ENCODE results near the gene TXNDC11.

TXNDC11 gene

GRCh38 chr16:11686713-11687380 lies 55.8 kb downstream of the TXNDC11 start:
- no peak for DNase-seq

GRCh38 chr16:11685844-11686618 lies 56.6 kb downstream of the TXNDC11 start:
- DNase-seq: no peak

DNA sequence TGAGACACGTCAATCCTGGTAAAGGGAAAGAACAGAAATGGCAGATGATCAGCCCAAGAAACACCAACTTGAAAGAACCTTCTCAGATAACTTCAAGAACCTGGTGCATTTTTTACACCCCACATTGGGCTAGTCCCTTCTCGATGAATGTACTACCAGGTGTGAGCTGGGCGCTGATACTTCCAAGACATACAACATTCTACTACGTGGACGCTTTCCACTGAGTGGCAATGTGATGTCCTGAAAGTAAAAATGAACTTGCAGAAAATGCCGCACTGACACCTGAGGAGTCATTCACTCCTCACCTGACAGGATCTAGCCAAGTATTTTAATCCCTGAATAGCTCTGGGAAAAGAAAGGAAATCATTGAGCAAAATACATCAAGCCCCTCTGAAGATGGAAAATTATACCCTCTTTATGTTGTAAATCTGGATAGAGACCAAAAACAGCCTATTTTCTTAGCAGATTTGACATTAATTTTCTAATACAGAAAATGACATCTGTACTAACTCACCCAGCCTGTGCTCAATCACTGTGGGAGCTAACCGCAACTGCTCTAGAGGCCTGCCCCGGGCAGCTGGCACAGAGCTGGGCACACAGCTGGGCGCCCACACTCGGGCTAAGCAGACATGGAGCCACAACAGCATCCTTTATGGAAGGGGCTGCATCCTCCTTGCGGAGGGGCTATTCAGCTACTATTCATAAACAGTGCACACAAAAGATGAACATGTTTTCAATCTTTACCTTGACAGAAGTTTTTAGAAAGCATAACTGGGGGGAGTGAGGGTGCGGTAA lies 58.2 kb downstream of the TXNDC11 start:
- no peak for DNase-seq

DNA sequence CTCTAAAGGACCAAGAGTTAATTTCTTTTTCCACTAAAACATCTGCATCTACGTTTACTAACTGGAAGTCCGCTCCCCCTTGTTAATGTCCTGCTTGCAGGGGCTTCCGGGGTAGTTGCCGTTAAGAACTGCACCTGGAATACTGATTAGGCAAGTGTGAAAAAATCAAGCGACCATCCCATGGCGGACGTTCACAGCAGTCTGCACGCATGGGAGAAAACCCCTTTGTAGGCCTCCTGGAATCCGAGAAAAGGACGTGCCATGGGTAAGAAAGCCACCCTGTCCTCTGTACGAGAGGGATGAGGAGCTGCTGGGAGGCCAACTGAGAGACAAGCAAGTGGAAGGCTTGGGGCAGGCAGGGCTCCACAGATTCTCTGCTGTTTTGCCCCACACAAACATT lies 59.5 kb downstream of the TXNDC11 start:
- no peak for DNase-seq

DNA sequence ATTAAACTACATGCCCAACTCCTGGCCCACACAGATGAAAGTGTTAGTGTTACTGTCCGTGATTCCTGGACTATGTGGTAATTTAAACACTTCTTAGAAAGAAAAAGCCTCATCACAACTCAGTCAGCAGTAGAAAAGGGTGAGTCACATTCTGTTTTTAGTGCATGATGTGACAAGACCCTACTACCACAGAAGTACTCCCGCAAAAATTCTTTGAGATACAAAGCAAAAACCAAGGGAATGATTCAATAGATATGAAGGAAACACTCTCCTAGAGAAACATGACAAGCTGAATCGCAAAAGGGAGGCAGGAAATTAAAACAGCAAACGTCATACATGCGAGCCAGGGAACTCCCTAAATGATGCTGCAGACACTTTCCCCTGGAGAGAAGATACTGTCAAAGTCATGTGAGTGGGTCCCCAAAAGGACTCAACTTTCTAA lies 60.0 kb downstream of the TXNDC11 start:
- no peak for DNase-seq

GRCh38 chr16:11681976-11682654 lies 60.5 kb downstream of the TXNDC11 start:
- no peak for DNase-seq

DNA sequence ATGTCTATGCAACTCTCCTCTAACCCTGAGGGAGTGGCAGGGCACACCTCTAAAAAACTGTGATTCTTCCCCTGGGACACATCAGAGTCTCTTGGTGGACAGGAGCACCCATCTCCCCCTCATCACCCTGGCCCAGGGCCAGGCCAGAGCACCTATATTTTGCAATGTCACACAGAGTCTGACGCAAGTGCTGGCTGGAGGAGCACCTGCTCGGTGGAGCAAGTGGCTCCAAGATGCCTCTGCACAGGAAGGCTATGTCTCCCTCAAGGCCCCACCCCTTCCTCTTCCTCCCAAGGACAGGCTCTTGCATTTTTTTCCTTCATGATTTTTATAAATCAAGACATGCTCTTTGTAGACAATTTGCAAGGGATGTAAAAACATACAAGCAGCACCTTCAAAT lies 61.1 kb downstream of the TXNDC11 start:
- no peak for DNase-seq

DNA sequence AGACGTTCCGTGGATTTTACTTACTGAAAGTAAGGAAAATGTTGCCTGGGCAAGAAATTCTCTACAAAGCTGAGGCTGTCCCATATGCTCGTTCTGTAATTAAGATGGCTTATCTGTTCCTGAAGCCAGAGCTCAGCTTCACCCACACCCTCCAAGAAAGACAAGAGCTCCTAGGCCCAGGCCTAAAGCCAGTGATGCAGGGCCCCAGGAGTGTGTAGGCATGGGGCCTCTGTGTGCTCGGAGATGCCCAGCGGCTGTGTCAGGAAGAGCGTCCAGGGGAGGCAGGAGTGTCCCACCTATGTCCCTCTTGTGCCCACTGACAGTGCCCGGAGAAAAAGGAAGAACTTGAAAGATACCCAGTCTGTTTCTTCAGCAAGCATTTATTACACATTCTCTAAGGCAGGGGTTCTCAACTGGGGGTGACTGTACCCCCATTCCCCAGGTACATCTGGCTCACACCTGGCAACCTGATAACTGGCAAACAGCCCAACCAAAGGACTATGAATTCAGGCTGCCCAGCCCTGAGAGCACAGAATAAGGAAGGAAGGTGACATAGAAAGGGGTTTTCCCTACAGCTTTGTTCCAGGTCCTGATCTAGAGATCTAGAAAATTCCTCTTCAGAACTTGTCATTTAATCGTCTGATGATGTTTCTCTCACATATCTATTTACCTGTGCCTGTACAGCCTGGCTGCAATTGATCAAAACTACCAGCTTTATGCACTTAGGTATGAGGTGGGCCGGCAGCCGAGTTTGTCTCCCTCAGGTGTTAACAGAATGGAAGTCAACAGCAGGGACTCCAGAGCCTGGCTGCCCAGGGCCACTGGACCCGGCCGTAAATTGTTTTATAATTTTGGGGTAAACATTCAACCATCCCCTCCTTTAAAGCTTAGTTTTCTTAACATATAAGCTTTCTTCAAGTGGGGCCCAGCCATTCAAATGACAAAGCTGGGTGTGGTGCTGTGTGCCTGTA lies 62.4 kb downstream of the TXNDC11 start:
- DNase-seq: no peak

- DNase-seq: no peak
Measured at GRCh38 chr16:11679250-11679649, 63.4 kb downstream of the TXNDC11 start.

- DNase-seq: no peak
Measured at GRCh38 chr16:11677959-11678881, 64.4 kb downstream of the TXNDC11 start.

GRCh38 chr16:11677451-11677951 lies 65.2 kb downstream of the TXNDC11 start:
- DNase-seq: no peak

DNA sequence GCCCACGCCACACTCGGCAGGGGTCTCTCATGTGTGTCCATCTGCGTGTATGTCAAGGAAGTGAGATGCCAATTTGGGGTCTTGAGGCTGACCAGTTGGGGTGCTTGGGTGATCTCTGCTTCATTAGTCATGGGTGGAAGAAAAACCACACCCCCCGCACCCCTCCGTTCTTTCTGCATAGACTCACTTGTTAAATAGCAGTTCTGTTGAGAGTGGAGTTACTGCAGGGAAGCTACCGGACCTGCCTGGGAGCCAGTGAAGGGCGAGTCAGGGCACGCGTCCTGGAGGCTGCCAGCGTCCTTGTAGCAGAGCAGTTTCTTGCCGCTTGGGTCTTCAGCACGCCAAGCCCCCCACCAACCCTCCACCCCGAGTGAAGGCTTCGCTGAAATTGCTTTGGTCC lies 65.9 kb downstream of the TXNDC11 start:
- DNase-seq: no peak

- DNase-seq: peak; percentile 78
Measured at GRCh38 chr16:11675561-11676511, 66.8 kb downstream of the TXNDC11 start.

GRCh38 chr16:11674818-11675560 lies 67.7 kb downstream of the TXNDC11 start:
- DNase-seq: no peak

DNA sequence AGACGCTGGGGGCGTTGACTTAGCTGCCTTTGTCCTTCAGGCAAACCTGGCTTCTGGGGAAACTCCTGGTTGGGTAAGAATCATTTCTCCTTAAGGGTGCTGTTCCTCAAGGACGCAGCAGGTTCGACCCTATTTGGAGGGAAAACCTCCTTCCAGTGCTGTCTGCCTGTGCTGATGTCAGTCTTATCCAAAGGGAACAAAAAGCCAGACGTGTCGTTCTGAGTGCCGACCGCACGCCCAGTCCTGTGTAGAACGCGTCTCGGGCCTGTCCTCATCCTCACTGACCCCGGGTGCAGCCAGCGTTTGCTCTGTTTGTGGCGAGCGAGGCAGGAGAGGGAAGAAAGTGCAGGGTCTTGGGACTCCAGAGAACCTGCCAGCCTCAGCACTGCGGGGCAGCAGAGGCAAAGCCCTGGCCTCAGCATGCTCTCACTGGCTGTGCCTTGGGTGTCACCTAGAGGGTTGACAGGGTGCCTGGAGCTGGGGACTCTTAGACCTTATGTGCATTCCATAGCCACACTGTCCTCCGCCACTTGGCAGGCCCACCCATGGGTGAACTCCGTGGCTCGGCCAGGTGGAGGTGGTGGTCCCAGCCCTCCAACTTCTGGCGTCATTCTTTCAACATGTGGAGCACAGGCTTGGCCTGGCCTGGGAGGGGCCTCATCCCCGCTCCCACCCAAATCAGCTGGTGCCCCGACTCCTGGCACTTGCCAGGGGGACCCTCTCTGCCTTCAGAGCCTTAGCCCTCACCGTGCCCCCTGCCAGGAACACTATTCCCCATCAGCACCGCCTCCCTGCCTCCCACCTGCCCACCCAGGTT lies 68.4 kb downstream of the TXNDC11 start:
- DNase-seq: no peak

- no peak for DNase-seq
Measured at GRCh38 chr16:11673091-11674000, 69.3 kb downstream of the TXNDC11 start.
